ENCODE data around the gene ADARB2. TPM values are rescaled to one million over a fixed set of nuclear protein-coding genes. Genes with fewer than 3 reads are reported as not detected.

ADARB2 gene
- total and polyA plus RNA-seq, 2 experiments from 2014 or later, result 2.0 to 5.0 TPM

DNA sequence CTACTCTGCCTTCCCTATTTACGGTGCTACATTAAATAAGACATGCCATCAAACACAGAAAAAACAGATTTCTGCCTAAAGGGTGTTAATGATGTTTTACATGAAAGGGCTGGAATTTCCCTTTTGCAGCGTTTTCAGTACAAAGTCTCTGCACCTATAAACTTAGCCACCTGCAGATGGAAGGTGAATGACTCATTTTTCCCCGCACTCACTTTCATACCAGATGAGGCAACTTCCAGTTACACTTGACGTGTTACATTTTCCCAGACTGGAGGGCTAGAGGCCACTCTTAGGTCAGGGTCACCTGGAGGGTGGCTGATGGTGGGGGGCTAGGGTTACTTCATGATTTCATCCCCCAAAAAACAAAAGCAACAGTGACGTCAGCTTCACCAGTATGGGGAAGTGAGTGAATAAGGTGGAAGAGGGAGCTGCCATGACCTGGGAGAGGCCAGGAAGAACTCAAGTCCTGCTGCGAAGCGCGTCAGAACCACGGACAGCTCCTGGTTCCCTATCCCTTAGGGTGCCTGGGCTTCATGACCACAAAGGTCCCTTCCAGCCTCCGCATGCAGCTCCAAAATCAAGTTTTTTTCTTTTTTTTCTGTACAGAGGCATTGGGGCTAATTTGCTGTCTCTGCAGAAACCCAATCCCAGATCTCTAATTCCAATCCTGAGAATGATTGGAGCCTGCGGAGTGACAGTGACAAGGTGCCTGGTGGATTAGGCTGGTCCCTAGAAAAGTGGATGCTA, 94.0 kb downstream of the ADARB2 start:
- H2AFZ ChIP-seq, result no peak overlapping the region
- no peak overlapping the region for H3K27ac ChIP-seq (ENCODE audit: low read depth)
- H3F3A ChIP-seq (replicated peaks; ENCODE audit: low read depth), result no peaks in the 10 kb centered on the region
- H3K9me2 ChIP-seq (ENCODE audit: insufficient read depth), result 0 out of 2 replicates have a peak, but pooled peaks cover 4% of the 10 kb centered on the region
- no peak overlapping the region for H3K4me2 ChIP-seq
- ATAC-seq (peak; percentile 97), DNase-seq (ENCODE audit: low spot score) (peak; percentile 86)
- no peaks in the 10 kb centered on the region; the same call in 1 of the 2 replicates for H4K20me1 ChIP-seq (replicated peaks; ENCODE audit: insufficient read depth)
- Mint-ChIP-seq H3K9me3 (no peaks in the 10 kb centered on the region), H3K27ac (no peak overlapping the region), H3K4me1 (no peaks in the 10 kb centered on the region; the same call in 2 of the 3 replicates), H3K4me3 (no peak overlapping the region), H3K27me3 (ENCODE audit: insufficient read depth, low read depth, poor library complexity) (peaks cover 13% of the 10 kb centered on the region), H3K36me3 (ENCODE audit: low read depth) (no peaks in the 10 kb centered on the region)
- TF ChIP-seq, protein P1, sequence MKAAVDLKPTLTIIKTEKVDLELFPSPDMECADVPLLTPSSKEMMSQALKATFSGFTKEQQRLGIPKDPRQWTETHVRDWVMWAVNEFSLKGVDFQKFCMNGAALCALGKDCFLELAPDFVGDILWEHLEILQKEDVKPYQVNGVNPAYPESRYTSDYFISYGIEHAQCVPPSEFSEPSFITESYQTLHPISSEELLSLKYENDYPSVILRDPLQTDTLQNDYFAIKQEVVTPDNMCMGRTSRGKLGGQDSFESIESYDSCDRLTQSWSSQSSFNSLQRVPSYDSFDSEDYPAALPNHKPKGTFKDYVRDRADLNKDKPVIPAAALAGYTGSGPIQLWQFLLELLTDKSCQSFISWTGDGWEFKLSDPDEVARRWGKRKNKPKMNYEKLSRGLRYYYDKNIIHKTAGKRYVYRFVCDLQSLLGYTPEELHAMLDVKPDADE (IDR thresholded peaks at IDR 0.05), result no peak
- peak; percentile 15; the same call in 1 of the 2 replicates for TF ChIP-seq CREB1 (CRISPR knock-in tag; IDR thresholded peaks at IDR 0.05; ENCODE audit: low read depth)
- TF ChIP-seq, protein P2, sequence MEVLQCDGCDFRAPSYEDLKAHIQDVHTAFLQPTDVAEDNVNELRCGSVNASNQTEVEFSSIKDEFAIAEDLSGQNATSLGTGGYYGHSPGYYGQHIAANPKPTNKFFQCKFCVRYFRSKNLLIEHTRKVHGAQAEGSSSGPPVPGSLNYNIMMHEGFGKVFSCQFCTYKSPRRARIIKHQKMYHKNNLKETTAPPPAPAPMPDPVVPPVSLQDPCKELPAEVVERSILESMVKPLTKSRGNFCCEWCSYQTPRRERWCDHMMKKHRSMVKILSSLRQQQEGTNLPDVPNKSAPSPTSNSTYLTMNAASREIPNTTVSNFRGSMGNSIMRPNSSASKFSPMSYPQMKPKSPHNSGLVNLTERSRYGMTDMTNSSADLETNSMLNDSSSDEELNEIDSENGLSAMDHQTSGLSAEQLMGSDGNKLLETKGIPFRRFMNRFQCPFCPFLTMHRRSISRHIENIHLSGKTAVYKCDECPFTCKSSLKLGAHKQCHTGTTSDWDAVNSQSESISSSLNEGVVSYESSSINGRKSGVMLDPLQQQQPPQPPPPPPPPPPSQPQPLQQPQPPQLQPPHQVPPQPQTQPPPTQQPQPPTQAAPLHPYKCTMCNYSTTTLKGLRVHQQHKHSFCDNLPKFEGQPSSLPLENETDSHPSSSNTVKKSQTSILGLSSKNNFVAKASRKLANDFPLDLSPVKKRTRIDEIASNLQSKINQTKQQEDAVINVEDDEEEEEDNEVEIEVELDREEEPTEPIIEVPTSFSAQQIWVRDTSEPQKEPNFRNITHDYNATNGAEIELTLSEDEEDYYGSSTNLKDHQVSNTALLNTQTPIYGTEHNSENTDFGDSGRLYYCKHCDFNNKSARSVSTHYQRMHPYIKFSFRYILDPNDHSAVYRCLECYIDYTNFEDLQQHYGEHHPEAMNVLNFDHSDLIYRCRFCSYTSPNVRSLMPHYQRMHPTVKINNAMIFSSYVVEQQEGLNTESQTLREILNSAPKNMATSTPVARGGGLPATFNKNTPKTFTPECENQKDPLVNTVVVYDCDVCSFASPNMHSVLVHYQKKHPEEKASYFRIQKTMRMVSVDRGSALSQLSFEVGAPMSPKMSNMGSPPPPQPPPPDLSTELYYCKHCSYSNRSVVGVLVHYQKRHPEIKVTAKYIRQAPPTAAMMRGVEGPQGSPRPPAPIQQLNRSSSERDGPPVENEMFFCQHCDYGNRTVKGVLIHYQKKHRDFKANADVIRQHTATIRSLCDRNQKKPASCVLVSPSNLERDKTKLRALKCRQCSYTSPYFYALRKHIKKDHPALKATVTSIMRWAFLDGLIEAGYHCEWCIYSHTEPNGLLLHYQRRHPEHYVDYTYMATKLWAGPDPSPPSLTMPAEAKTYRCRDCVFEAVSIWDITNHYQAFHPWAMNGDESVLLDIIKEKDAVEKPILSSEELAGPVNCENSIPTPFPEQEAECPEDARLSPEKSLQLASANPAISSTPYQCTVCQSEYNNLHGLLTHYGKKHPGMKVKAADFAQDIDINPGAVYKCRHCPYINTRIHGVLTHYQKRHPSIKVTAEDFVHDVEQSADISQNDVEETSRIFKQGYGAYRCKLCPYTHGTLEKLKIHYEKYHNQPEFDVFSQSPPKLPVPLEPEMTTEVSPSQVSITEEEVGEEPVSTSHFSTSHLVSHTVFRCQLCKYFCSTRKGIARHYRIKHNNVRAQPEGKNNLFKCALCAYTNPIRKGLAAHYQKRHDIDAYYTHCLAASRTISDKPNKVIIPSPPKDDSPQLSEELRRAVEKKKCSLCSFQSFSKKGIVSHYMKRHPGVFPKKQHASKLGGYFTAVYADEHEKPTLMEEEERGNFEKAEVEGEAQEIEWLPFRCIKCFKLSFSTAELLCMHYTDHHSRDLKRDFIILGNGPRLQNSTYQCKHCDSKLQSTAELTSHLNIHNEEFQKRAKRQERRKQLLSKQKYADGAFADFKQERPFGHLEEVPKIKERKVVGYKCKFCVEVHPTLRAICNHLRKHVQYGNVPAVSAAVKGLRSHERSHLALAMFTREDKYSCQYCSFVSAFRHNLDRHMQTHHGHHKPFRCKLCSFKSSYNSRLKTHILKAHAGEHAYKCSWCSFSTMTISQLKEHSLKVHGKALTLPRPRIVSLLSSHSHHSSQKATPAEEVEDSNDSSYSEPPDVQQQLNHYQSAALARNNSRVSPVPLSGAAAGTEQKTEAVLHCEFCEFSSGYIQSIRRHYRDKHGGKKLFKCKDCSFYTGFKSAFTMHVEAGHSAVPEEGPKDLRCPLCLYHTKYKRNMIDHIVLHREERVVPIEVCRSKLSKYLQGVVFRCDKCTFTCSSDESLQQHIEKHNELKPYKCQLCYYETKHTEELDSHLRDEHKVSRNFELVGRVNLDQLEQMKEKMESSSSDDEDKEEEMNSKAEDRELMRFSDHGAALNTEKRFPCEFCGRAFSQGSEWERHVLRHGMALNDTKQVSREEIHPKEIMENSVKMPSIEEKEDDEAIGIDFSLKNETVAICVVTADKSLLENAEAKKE (CRISPR knock-in tag; IDR thresholded peaks at IDR 0.05), result no peak
- TF ChIP-seq, protein P3, sequence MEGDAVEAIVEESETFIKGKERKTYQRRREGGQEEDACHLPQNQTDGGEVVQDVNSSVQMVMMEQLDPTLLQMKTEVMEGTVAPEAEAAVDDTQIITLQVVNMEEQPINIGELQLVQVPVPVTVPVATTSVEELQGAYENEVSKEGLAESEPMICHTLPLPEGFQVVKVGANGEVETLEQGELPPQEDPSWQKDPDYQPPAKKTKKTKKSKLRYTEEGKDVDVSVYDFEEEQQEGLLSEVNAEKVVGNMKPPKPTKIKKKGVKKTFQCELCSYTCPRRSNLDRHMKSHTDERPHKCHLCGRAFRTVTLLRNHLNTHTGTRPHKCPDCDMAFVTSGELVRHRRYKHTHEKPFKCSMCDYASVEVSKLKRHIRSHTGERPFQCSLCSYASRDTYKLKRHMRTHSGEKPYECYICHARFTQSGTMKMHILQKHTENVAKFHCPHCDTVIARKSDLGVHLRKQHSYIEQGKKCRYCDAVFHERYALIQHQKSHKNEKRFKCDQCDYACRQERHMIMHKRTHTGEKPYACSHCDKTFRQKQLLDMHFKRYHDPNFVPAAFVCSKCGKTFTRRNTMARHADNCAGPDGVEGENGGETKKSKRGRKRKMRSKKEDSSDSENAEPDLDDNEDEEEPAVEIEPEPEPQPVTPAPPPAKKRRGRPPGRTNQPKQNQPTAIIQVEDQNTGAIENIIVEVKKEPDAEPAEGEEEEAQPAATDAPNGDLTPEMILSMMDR (conservative IDR thresholded peaks at IDR 0.05; ENCODE audit: low read depth in 2 of 2), result no peak
- no peak for TF ChIP-seq EZH2 (IDR thresholded peaks at IDR 0.05; ENCODE audit: low read depth, unreplicated experiment)
- TF ChIP-seq POLR2AphosphoS5 (IDR thresholded peaks at IDR 0.05; ENCODE audit: low read depth), result no peak
- TF ChIP-seq ZNF114 (CRISPR knock-in tag; IDR thresholded peaks at IDR 0.05), result no peak
- TF ChIP-seq JUNB (IDR thresholded peaks at IDR 0.05; ENCODE audit: unreplicated experiment), result no peak
- TF ChIP-seq STAT1 (IDR thresholded peaks at IDR 0.05; ENCODE audit: unreplicated experiment), result no peak
- TF ChIP-seq, protein P4, sequence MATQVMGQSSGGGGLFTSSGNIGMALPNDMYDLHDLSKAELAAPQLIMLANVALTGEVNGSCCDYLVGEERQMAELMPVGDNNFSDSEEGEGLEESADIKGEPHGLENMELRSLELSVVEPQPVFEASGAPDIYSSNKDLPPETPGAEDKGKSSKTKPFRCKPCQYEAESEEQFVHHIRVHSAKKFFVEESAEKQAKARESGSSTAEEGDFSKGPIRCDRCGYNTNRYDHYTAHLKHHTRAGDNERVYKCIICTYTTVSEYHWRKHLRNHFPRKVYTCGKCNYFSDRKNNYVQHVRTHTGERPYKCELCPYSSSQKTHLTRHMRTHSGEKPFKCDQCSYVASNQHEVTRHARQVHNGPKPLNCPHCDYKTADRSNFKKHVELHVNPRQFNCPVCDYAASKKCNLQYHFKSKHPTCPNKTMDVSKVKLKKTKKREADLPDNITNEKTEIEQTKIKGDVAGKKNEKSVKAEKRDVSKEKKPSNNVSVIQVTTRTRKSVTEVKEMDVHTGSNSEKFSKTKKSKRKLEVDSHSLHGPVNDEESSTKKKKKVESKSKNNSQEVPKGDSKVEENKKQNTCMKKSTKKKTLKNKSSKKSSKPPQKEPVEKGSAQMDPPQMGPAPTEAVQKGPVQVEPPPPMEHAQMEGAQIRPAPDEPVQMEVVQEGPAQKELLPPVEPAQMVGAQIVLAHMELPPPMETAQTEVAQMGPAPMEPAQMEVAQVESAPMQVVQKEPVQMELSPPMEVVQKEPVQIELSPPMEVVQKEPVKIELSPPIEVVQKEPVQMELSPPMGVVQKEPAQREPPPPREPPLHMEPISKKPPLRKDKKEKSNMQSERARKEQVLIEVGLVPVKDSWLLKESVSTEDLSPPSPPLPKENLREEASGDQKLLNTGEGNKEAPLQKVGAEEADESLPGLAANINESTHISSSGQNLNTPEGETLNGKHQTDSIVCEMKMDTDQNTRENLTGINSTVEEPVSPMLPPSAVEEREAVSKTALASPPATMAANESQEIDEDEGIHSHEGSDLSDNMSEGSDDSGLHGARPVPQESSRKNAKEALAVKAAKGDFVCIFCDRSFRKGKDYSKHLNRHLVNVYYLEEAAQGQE (IDR thresholded peaks at IDR 0.05; ENCODE audit: unreplicated experiment), result peak; percentile 88
- no peak overlapping the region for H3K4me3 ChIP-seq
- H3K4me1 ChIP-seq (ENCODE audit: insufficient read depth), result no peaks in the 10 kb centered on the region
- H3K79me2 ChIP-seq (replicated peaks; ENCODE audit: insufficient read depth), result no peaks in the 10 kb centered on the region
- no peaks in the 10 kb centered on the region for H3K27me3 ChIP-seq (ENCODE audit: insufficient read depth)
- no peaks in the 10 kb centered on the region for H3K36me3 ChIP-seq (ENCODE audit: insufficient read depth)
